NT2/D1 (cell line): Measurements from ENCODE around the gene ADD3.

Source experiments
- SUZ12 ChIP-seq: IDR thresholded peaks from 2 replicates; pipeline ENCODE4 v1.6.1; 2011; ENCODE audit not compliant: insufficient read length, insufficient read depth; ENCODE audit errors: extremely low read depth
- YY1 ChIP-seq: IDR thresholded peaks from 2 replicates; pipeline ENCODE4 v1.6.1; 2011; ENCODE audit not compliant: insufficient read length, insufficient read depth
- ZNF274 ChIP-seq: IDR thresholded peaks from 2 replicates; pipeline ENCODE4 v1.6.1; 2011; ENCODE audit warnings: mild to moderate bottlenecking, low read depth, low read length

GRCh38 chr10:109969760-109970346 is 37.9 kb upstream of the ADD3 start:
- TF ChIP-seq YY1: no peak
- TF ChIP-seq SUZ12: no peak
- TF ChIP-seq ZNF274: no peak
